Measurements from ENCODE around the gene GCLC. TPM values are rescaled to one million over a fixed set of nuclear protein-coding genes. Genes with fewer than 3 reads are reported as not detected.

GCLC gene
- total and polyA plus RNA-seq, 8 donors: 20.8 to 41.5 (median 33.8) TPM

DNA sequence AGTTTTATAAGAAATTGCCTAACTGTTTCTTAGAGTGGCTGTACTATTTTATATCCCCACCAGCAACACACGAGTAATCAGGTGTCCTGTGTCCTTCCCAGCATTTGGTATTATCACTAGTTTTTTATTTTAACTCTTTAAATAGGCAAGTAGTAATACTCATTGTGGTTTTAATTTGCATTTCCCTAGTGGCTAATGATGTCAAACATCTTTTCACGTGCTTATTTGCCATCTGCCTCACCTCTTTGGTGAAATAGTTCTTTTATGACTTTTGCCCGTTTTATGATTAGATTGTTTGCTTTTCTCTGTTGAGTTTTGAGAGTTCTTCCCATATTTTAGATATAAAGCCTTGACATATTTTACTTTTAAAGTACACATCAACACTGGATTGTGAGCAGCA is 57.8 kb downstream of the GCLC start:
- no peak for TF ChIP-seq CTCF (IDR thresholded peaks at IDR 0.05)
- H3K27ac ChIP-seq: no peak overlapping the region
- DNase-seq: no peak

DNA sequence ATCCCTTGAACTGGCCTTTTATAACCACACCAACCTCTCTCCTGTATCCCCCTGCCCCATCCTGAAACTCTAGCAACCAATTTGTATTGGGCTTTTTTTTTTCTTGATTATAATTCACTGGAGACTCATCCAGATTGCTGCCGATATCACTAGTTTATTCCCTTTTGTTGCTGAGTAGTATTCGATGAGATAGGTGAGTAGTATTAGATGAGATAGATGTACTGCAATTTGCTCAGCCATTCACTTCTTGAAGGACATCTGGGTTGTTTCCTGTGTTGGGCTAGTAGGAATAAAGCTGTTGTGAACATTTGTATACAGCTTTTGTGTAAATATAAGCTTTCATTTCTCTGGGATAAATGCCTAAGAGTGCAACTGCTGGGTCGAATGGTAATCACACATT is 58.2 kb downstream of the GCLC start:
- Histone ChIP-seq H3K27me3 (peaks cover 0 to 15% of the 10 kb centered on the region in 2 donors), H3K27ac (no peak overlapping the region), H3K4me3 (no peak overlapping the region), H3K9me3 (no peaks in the 10 kb centered on the region), H3K4me1 (peaks cover 3 to 17% of the 10 kb centered on the region in 2 donors), H3K36me3 (no peaks in the 10 kb centered on the region)
- DNase-seq (no peak), ATAC-seq (no peak)
- intact Hi-C loops (cut with DNase I): no loop called here
- TF ChIP-seq CTCF (IDR thresholded peaks at IDR 0.05): no peak

More for the DNA sequence above, 57.8 kb downstream of the GCLC start:
- ATAC-seq: no peak
- intact Hi-C loops (cut with DNase I): no loop called here
- Histone ChIP-seq H3K27me3 (peaks cover 0 to 15% of the 10 kb centered on the region in 2 donors), H3K4me3 (no peak overlapping the region), H3K36me3 (no peaks in the 10 kb centered on the region), H3K4me1 (peaks cover 3 to 17% of the 10 kb centered on the region in 2 donors), H3K9me3 (no peaks in the 10 kb centered on the region)

DNA sequence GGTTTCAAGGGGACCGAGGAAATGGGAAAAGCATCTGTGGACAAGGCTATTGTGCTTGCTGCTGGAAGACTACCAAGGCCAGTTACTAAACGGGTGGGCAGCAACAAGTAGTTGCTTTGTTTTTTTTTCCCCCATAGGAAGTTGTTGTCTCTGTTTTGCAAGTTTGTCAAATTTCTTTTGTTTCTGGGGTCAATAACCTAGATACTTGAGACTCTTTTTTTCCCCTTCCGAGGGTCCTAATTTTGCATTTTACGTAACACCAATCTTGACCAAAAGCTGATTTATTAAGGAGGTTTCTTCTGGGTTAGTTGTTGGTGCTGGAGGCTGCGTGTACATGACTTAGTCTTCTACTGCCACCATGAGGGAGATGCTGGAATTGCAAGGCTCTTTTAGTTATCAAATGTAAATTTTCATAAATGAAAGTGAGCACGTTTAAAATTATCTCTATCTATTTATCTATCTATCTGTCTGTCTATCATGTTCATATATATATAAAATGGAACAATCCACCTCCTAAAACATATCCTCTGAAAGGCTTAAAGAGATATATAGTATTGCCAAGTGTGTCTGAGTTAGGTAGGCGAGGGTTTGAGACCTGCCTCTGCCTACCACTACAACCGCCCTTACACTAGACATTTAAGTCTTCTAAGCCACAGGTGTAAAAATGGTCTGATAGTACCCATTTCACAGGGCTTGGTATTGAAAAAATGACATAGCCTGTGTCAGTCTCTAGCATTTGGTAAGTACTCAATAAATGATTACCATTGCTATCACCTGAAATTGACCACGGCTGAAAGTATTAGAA is 60.2 kb downstream of the GCLC start:
- Histone ChIP-seq H3K4me3 (no peak overlapping the region), H3K4me1 (peaks cover 3 to 17% of the 10 kb centered on the region in 2 donors), H3K9me3 (no peaks in the 10 kb centered on the region), H3K36me3 (no peaks in the 10 kb centered on the region), H3K27me3 (peaks cover 0 to 15% of the 10 kb centered on the region in 2 donors), H3K27ac (no peak overlapping the region)
- intact Hi-C loops (cut with DNase I): loop anchor here in 1 of 2 donors (5.0 kb wide), 1 partner anchor 312 kb away; no protein-coding TSS in a partner anchor
- DNase-seq: peak in 2 of 4 donors; percentile 67 to 79
- TF ChIP-seq CTCF (IDR thresholded peaks at IDR 0.05): peak; percentile 83 to 87
- peak; percentile 94 for ATAC-seq

DNA sequence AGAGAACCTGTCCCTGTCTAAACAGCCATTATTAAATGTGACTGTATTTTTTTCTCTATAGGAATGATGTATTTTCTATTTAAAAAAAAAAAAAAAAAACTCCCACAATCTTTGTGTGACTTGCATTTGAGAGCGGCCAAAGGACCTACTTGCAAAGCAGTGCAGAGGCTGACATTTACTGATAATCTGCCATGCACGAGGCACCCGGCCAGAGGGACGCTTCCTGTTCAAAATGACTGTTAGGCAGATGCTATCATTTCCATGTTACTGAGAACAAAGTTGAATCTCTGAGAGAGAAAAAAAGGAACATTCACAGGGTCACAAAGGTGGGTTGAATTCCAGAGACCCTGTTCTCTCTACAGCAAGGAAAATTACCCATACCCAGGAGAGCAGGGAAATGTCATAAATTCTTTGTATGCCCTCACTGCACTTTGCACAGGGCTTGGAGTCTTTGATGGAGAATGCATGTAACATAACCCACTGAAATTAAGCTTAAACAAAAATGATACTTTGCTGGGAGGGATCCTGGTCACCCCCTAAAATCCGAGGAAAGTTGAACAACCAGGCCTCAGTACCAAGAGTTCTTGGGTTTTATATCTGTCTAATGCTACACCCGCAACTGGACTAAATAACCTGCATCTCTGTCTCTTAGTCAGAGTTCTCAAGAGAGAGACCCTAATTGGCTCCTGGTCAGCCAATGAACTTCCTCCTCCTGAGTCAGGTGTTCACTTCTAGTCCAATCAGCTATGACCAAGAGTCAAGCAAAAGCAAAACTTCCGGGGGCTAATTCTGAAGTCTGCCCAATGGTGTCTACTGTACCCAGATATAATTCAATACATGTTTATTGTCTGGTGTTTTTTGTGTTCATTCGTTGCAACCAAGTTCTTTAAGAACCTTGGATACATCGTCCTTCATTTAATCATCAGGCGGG is 61.2 kb downstream of the GCLC start:
- TF ChIP-seq CTCF (IDR thresholded peaks at IDR 0.05): no peak
- ATAC-seq: peak; percentile 45
- intact Hi-C loops (cut with DNase I): loop anchor here in 1 of 2 donors (5.0 kb wide), 1 partner anchor 311 kb away; no protein-coding TSS in a partner anchor
- no peaks in the 10 kb centered on the region for H3K9me3 ChIP-seq
- H3K4me3 ChIP-seq: no peak overlapping the region
- no peaks in the 10 kb centered on the region for H3K36me3 ChIP-seq
- no peak overlapping the region for H3K27ac ChIP-seq
- peaks cover 3 to 17% of the 10 kb centered on the region in 2 donors for H3K4me1 ChIP-seq
- peaks cover 0 to 15% of the 10 kb centered on the region in 2 donors for H3K27me3 ChIP-seq
- peak in 1 of 4 donors; percentile 51 for DNase-seq
